OCI-LY7 (cell line): Measurements from ENCODE around the gene CCDC134. TPM values are rescaled to one million over a fixed set of nuclear protein-coding genes. Genes with fewer than 3 reads are reported as not detected.
A peak's percentile ranks its signal among the peaks of the same experiment; 100 is the strongest.

Experiments
- BruUV-seq: library from RNA; stranded (reverse); fragments of 400-500 nt; replicated peaks from 2 replicates; lab custom pipeline; 2021; lab: Mats Ljungman, UMichigan
- CTCF ChIA-PET: fragments of 300-600 bp; sonication (Branson Sonifier 250); formaldehyde crosslinking; loops from one replicate; lab custom pipeline; 2022; ENCODE audit warnings: antibody characterized with exemption; ENCODE audit not compliant: unreplicated experiment; lab: Charles Lee
- POLR2A ChIA-PET: fragments of 300-600 bp; sonication (Branson Sonifier 250); formaldehyde crosslinking; loops from one replicate; lab custom pipeline; 2022; ENCODE audit warnings: antibody characterized with exemption; lab: Charles Lee
- DNase-seq: peaks from one replicate; pipeline ENCODE4 v3.0.0-alpha.2; 2015; ENCODE audit warnings: low spot score
- H2AFZ ChIP-seq: fragments of 200-600 bp; sonication (generic), shearing (Covaris generic); 2 replicates; pipeline ENCODE4 v1.6.1; 2014; ENCODE audit warnings: mild to moderate bottlenecking, antibody characterized with exemption, low read length, moderate library complexity
- H3K27ac ChIP-seq: fragments of 200-600 bp; sonication (generic); 2 replicates; pipeline ENCODE4 v1.5.1; 2014; ENCODE audit warnings: mixed run types, low read depth, mild to moderate bottlenecking, moderate library complexity, low read length, inconsistent platforms; ENCODE audit not compliant: poor library complexity, severe bottlenecking
- H3K36me3 ChIP-seq: fragments of 200-600 bp; sonication (generic); 2 replicates; pipeline ENCODE4 v1.6.1; 2014; ENCODE audit warnings: mild to moderate bottlenecking, antibody characterized with exemption, low read length, moderate library complexity, mixed read lengths; ENCODE audit not compliant: insufficient read depth
- H3K4me1 ChIP-seq: fragments of 200-600 bp; sonication (generic); 2 replicates; pipeline ENCODE4 v1.5.1; 2014; ENCODE audit warnings: mild to moderate bottlenecking, low read length; ENCODE audit not compliant: insufficient read depth, poor library complexity, severe bottlenecking
- H3K4me2 ChIP-seq: fragments of 200-600 bp; sonication (generic); 2 replicates; pipeline ENCODE4 v1.6.1; 2014; ENCODE audit warnings: mild to moderate bottlenecking, low read length
- H3K4me3 ChIP-seq: fragments of 200-600 bp; sonication (generic); 2 replicates; pipeline ENCODE4 v1.5.1; 2014; ENCODE audit warnings: mild to moderate bottlenecking, low read depth, low read length; ENCODE audit not compliant: poor library complexity, severe bottlenecking
- H3K79me2 ChIP-seq: fragments of 200-600 bp; sonication (generic); 2 replicates; pipeline ENCODE4 v1.6.1; 2016; ENCODE audit warnings: low read depth, mild to moderate bottlenecking, low read length, moderate library complexity, mixed read lengths; ENCODE audit not compliant: insufficient read depth
- H3K9me2 ChIP-seq: fragments of 200-600 bp; sonication (generic); 2 replicates; pipeline ENCODE4 v1.6.1; 2016; ENCODE audit warnings: mild to moderate bottlenecking, low read length, mixed read lengths; ENCODE audit not compliant: insufficient read depth
- H3K9me3 ChIP-seq: fragments of 200-600 bp; sonication (generic); 2 replicates; pipeline ENCODE4 v1.6.1; 2014; ENCODE audit warnings: mild to moderate bottlenecking, mixed run types, low read length, mixed read lengths
- H4K20me1 ChIP-seq: fragments of 200-600 bp; sonication (generic); 2 replicates; pipeline ENCODE4 v1.6.1; 2014; ENCODE audit warnings: mild to moderate bottlenecking, antibody characterized with exemption, low read length, moderate library complexity, mixed read lengths; ENCODE audit not compliant: insufficient read depth
- CTCF ChIP-seq: fragments of 200-600 bp; sonication (generic); conservative IDR thresholded peaks from 2 replicates; pipeline ENCODE4 v1.5.1; 2014; ENCODE audit warnings: mild to moderate bottlenecking, antibody characterized with exemption, low read length, moderate library complexity, mixed read lengths
- EZH2phosphoT487 ChIP-seq: fragments of 200-600 bp; sonication (generic); IDR thresholded peaks from 2 replicates; pipeline ENCODE4 v1.6.1; 2018; ENCODE audit warnings: low read depth, borderline replicate concordance, mild to moderate bottlenecking, mixed run types, antibody characterized with exemption, low read length, moderate library complexity, mixed read lengths
- intact Hi-C: fragments of 100-400 bp; cut with micrococcal nuclease; formaldehyde crosslinking; loops from one replicate; pipeline ENCODE4 v1.10.0; 2022; ENCODE audit not compliant: unreplicated experiment
- total RNA-seq, 2 experiments: library from RNA; depleted of rRNA in 1 of 2; stranded (reverse); fragments of >200 nt in 1 of 2; shearing (Covaris generic) in 1 of 2; gene quantifications; 2 replicates each; pipeline ENCODE4 v1.2.3, GENCODE V29; 2014 to 2022

CCDC134 gene
- total RNA-seq, 2 experiments from 2014 or later, result 17.3 to 23.8 TPM

DNA sequence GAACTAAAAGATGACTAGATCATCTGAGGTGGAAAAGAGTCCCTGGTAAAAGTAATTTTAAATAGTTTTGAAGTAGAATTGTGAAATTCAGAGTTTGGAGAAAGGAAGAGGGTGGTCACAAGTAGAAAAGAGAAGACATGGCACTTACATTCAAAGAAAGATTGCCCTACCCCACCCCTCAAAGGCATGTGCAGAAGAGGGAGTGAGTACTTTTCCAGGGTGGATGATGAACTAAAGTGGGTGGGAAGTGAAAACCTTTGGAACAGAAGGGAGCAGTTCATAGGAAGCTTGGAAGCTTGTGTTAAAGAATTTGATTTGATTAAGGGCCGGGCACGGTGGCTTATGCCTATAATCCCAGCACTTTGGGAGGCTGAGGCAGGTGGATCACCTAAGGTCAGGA is 56.0 kb downstream of the CCDC134 start:
- Histone ChIP-seq H3K4me3 (no peak overlapping the region), H3K79me2 (peaks cover 100% of the 10 kb centered on the region), H3K27ac (peak overlapping the region; percentile 98), H3K4me2 (peak overlapping the region; percentile 98; the same call in 1 of the 2 replicates), H2AFZ (no peak overlapping the region), H4K20me1 (peaks cover 8% of the 10 kb centered on the region; the same call in 1 of the 2 replicates), H3K9me3 (no peaks in the 10 kb centered on the region; the same call in 1 of the 2 replicates), H3K36me3 (peaks cover 65% of the 10 kb centered on the region), H3K9me2 (no peaks in the 10 kb centered on the region), H3K4me1 (peaks cover 73% of the 10 kb centered on the region)
- no peak for TF ChIP-seq EZH2phosphoT487
- no peak for TF ChIP-seq CTCF
- BruUV-seq, result no TSS peak
- no peak for DNase-seq
- POLR2A ChIA-PET, result interaction anchor here (1.7 kb wide), 1 partner anchor 24 kb away, joined by 4 read pairs; the partner anchor contains the start of gene SREBF2
- CTCF ChIA-PET, result interaction anchor here (1.0 kb wide), 1 partner anchor 21 kb away, joined by 3 read pairs; no protein-coding TSS in a partner anchor
- intact Hi-C loops, result no loop called here

DNA sequence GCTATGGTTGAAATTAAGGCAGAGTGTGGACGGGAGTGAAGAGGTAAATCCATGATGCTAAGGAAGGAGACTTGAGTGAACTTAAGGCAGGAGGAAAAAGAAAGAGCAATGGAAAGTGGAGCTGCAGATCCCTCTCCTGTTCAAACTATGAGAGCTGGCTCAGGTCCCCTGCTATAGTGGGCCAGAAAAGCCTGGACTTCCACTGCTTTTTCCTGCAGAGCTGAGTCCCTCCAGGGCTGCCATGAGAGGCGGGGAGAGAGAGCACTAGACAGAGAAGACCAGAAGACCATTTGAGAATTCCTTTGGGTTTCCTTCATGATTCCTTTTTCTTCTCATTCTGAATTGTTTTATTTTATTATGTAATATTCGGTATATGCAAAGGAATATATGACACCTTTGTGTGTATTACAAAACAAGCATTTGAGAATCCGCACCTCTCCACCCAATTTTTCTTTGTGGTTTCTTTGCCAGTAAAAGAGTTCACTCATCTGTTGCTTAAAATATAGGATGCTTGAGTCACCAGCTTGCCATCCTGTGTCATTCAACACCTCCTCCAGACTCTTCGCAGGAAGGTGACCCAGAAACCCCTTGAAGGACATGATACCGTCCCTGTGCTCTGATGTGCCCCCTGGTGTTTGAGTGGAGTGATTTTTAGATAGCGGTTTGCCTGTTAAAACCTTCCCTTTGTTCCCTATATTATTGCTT is 56.8 kb downstream of the CCDC134 start:
- intact Hi-C loops, result loop anchor here (1.0 kb wide), 1 partner anchor 23 kb away; no protein-coding TSS in a partner anchor
- Histone ChIP-seq H3K4me1 (peaks cover 82% of the 10 kb centered on the region), H4K20me1 (peaks cover 8% of the 10 kb centered on the region; the same call in 1 of the 2 replicates), H3K9me3 (no peaks in the 10 kb centered on the region; the same call in 1 of the 2 replicates), H3K4me2 (peak overlapping the region; percentile 98), H3K27ac (peak overlapping the region; percentile 98), H2AFZ (no peak overlapping the region), H3K79me2 (peaks cover 100% of the 10 kb centered on the region), H3K36me3 (peaks cover 57% of the 10 kb centered on the region), H3K9me2 (no peaks in the 10 kb centered on the region), H3K4me3 (no peak overlapping the region)
- no TSS peak for BruUV-seq
- DNase-seq, result peak; percentile 81
- TF ChIP-seq EZH2phosphoT487 (no peak), CTCF (peak; percentile 94)
- CTCF ChIA-PET, result no interaction called here
- POLR2A ChIA-PET, result interaction anchor here (1.7 kb wide), 1 partner anchor 25 kb away, joined by 4 read pairs; the partner anchor contains the start of gene SREBF2

- Histone ChIP-seq H3K27ac (peak overlapping the region; percentile 98), H2AFZ (no peak overlapping the region), H3K4me3 (no peak overlapping the region), H3K9me2 (no peaks in the 10 kb centered on the region), H3K4me1 (peaks cover 87% of the 10 kb centered on the region), H3K9me3 (no peaks in the 10 kb centered on the region; the same call in 1 of the 2 replicates), H3K36me3 (peaks cover 53% of the 10 kb centered on the region), H4K20me1 (peaks cover 8% of the 10 kb centered on the region; the same call in 1 of the 2 replicates), H3K79me2 (peaks cover 100% of the 10 kb centered on the region), H3K4me2 (peak overlapping the region; percentile 98)
- TF ChIP-seq EZH2phosphoT487 (no peak), CTCF (peak; percentile 33)
- CTCF ChIA-PET, result no interaction called here
- intact Hi-C loops, result loop anchor here (1.0 kb wide), 1 partner anchor 24 kb away; no protein-coding TSS in a partner anchor
- DNase-seq, result no peak
- TSS peak; percentile 31 for BruUV-seq
- POLR2A ChIA-PET, result no interaction called here
Measured at GRCh38 chr22:41857860-41858199, 57.4 kb downstream of the CCDC134 start.
